ENCODE data around the gene RIMS1.

RIMS1 gene

GRCh38 chr6:72218125-72218524 lies 331.8 kb downstream of the RIMS1 start:
- no peak overlapping the region for H3K27ac ChIP-seq
- ChIA-PET CTCF (interaction anchor here (0.5 to 0.9 kb wide), 4 partner anchors 9 to 285 kb away, joined by 3 to 4 read pairs (median 3); no protein-coding TSS in a partner anchor), POLR2A (ENCODE audit: low non-redundant PET) (no interaction called here)
- peak; percentile 18 for DNase-seq (ENCODE audit: low spot score)
- TF ChIP-seq CTCF (conservative IDR thresholded peaks at IDR 0.05; ENCODE audit: low read depth) = no peak

- no peak for TF ChIP-seq CTCF (conservative IDR thresholded peaks at IDR 0.05; ENCODE audit: low read depth)
- ChIA-PET POLR2A (ENCODE audit: low non-redundant PET) (no interaction called here), CTCF (no interaction called here)
- DNase-seq (ENCODE audit: low spot score) = no peak
- H3K27ac ChIP-seq = no peak overlapping the region
Measured at GRCh38 chr6:72219536-72219935, 333.2 kb downstream of the RIMS1 start.

GRCh38 chr6:72238021-72238420 lies 351.7 kb downstream of the RIMS1 start:
- POLR2A ChIA-PET (ENCODE audit: low non-redundant PET) = no interaction called here
- DNase-seq (ENCODE audit: low spot score) = no peak
- H3K27ac ChIP-seq = no peak overlapping the region
- no peak for TF ChIP-seq CTCF (conservative IDR thresholded peaks at IDR 0.05; ENCODE audit: low read depth)
- CTCF ChIA-PET = no interaction called here

GRCh38 chr6:72238900-72239299 lies 352.6 kb downstream of the RIMS1 start:
- ChIA-PET POLR2A (ENCODE audit: low non-redundant PET) (no interaction called here), CTCF (no interaction called here)
- no peak for TF ChIP-seq CTCF (conservative IDR thresholded peaks at IDR 0.05; ENCODE audit: low read depth)
- no peak for DNase-seq (ENCODE audit: low spot score)
- H3K27ac ChIP-seq = no peak overlapping the region

GRCh38 chr6:72245565-72245964 lies 359.2 kb downstream of the RIMS1 start:
- no peak for TF ChIP-seq CTCF (conservative IDR thresholded peaks at IDR 0.05; ENCODE audit: low read depth)
- POLR2A ChIA-PET (ENCODE audit: low non-redundant PET) = no interaction called here
- DNase-seq (ENCODE audit: low spot score) = no peak
- CTCF ChIA-PET = interaction anchor here (0.8 kb wide), 1 partner anchor 1533 kb away, joined by 3 read pairs; no protein-coding TSS in a partner anchor
- no peak overlapping the region for H3K27ac ChIP-seq

- H3K27ac ChIP-seq = no peak overlapping the region
- POLR2A ChIA-PET (ENCODE audit: low non-redundant PET) = no interaction called here
- CTCF ChIA-PET = no interaction called here
- peak; percentile 1 for DNase-seq (ENCODE audit: low spot score)
- no peak for TF ChIP-seq CTCF (conservative IDR thresholded peaks at IDR 0.05; ENCODE audit: low read depth)
Measured at GRCh38 chr6:72246926-72247325, 360.6 kb downstream of the RIMS1 start.

GRCh38 chr6:72248621-72249020 lies 362.3 kb downstream of the RIMS1 start:
- no peak for DNase-seq (ENCODE audit: low spot score)
- no peak overlapping the region for H3K27ac ChIP-seq
- ChIA-PET POLR2A (ENCODE audit: low non-redundant PET) (no interaction called here), CTCF (no interaction called here)
- no peak for TF ChIP-seq CTCF (conservative IDR thresholded peaks at IDR 0.05; ENCODE audit: low read depth)

Measured in RWPE1 (cell line).